T-helper 1 cell (primary cell): ENCODE results near the gene TES.
A peak's percentile ranks its signal among the peaks of the same experiment; 100 is the strongest.

Experiments
- DNase-seq, 5 donors: peaks; one replicate each; pipeline ENCODE4 v3.0.0-alpha.2; 2012 to 2020

The TES gene

GRCh38 chr7:116193329-116194087, 16.8 kb upstream of the TES start:
- no peak for DNase-seq

GRCh38 chr7:116194115-116194514, 16.2 kb upstream of the TES start:
- DNase-seq: no peak

GRCh38 chr7:116195451-116195850, 14.9 kb upstream of the TES start:
- DNase-seq: no peak

GRCh38 chr7:116196947-116197346, 13.4 kb upstream of the TES start:
- no peak for DNase-seq

GRCh38 chr7:116197360-116197759, 13.0 kb upstream of the TES start:
- DNase-seq: no peak

- DNase-seq: no peak
Measured at GRCh38 chr7:116198748-116199410, 11.5 kb upstream of the TES start.

GRCh38 chr7:116200963-116201362, 9.4 kb upstream of the TES start:
- no peak for DNase-seq

GRCh38 chr7:116206141-116206540, 4.2 kb upstream of the TES start:
- DNase-seq: no peak

GRCh38 chr7:116208919-116209318, 1.4 kb upstream of the TES start:
- DNase-seq: no peak

- no peak for DNase-seq
Measured at GRCh38 chr7:116209561-116210070, 723 bp upstream of the TES start.

- DNase-seq: peak; percentile 56 to 89 (median 71)
Measured at GRCh38 chr7:116211006-116211912, 920 bp downstream of the TES start.

- DNase-seq: peak in 1 of 5 donors; percentile 29
Measured at GRCh38 chr7:116211913-116212596, 1.7 kb downstream of the TES start.

- DNase-seq: no peak
Measured at GRCh38 chr7:116212869-116213268, 2.5 kb downstream of the TES start.

GRCh38 chr7:116213361-116214130, 3.2 kb downstream of the TES start:
- DNase-seq: no peak

- no peak for DNase-seq
Measured at GRCh38 chr7:116214921-116215320, 4.6 kb downstream of the TES start.

- no peak for DNase-seq
Measured at GRCh38 chr7:116215551-116215950, 5.2 kb downstream of the TES start.

- DNase-seq: no peak
Measured at GRCh38 chr7:116216956-116217571, 6.7 kb downstream of the TES start.

GRCh38 chr7:116218051-116218645, 7.8 kb downstream of the TES start:
- no peak for DNase-seq

- DNase-seq: no peak
Measured at GRCh38 chr7:116218747-116219146, 8.4 kb downstream of the TES start.

- DNase-seq: no peak
Measured at GRCh38 chr7:116219288-116219687, 8.9 kb downstream of the TES start.

GRCh38 chr7:116219834-116220233, 9.5 kb downstream of the TES start:
- no peak for DNase-seq
